Measurements from ENCODE around the gene TRIM17.

TRIM17 gene

GRCh38 chr1:228362141-228362883 is 54.3 kb downstream of the TRIM17 start:
- no peak for ATAC-seq (ENCODE audit: low read depth)
- TF ChIP-seq, protein P1, sequence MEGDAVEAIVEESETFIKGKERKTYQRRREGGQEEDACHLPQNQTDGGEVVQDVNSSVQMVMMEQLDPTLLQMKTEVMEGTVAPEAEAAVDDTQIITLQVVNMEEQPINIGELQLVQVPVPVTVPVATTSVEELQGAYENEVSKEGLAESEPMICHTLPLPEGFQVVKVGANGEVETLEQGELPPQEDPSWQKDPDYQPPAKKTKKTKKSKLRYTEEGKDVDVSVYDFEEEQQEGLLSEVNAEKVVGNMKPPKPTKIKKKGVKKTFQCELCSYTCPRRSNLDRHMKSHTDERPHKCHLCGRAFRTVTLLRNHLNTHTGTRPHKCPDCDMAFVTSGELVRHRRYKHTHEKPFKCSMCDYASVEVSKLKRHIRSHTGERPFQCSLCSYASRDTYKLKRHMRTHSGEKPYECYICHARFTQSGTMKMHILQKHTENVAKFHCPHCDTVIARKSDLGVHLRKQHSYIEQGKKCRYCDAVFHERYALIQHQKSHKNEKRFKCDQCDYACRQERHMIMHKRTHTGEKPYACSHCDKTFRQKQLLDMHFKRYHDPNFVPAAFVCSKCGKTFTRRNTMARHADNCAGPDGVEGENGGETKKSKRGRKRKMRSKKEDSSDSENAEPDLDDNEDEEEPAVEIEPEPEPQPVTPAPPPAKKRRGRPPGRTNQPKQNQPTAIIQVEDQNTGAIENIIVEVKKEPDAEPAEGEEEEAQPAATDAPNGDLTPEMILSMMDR (IDR thresholded peaks at IDR 0.05; ENCODE audit: poor library complexity, severe bottlenecking): no peak
- Histone ChIP-seq H3K27ac (ENCODE audit: poor library complexity, severe bottlenecking) (no peak overlapping the region), H3K36me3 (ENCODE audit: low read depth) (no peaks in the 10 kb centered on the region), H3K4me3 (ENCODE audit: severe bottlenecking) (no peak overlapping the region), H3K4me1 (ENCODE audit: insufficient read depth, poor library complexity, severe bottlenecking) (no peaks in the 10 kb centered on the region), H3K9me3 (ENCODE audit: severe bottlenecking) (no peaks in the 10 kb centered on the region), H3K27me3 (ENCODE audit: insufficient read depth, poor library complexity, severe bottlenecking) (no peaks in the 10 kb centered on the region)
- peak; percentile 30 for DNase-seq (ENCODE audit: low spot score)

GRCh38 chr1:228361314-228362140 is 55.1 kb downstream of the TRIM17 start:
- ATAC-seq (ENCODE audit: low read depth): no peak
- TF ChIP-seq, protein P1 (IDR thresholded peaks at IDR 0.05; ENCODE audit: poor library complexity, severe bottlenecking): no peak
- peak; percentile 52 for DNase-seq (ENCODE audit: low spot score)
- Histone ChIP-seq H3K36me3 (ENCODE audit: low read depth) (no peaks in the 10 kb centered on the region), H3K27me3 (ENCODE audit: insufficient read depth, poor library complexity, severe bottlenecking) (no peaks in the 10 kb centered on the region), H3K9me3 (ENCODE audit: severe bottlenecking) (no peaks in the 10 kb centered on the region), H3K27ac (ENCODE audit: poor library complexity, severe bottlenecking) (no peak overlapping the region), H3K4me3 (ENCODE audit: severe bottlenecking) (no peak overlapping the region), H3K4me1 (ENCODE audit: insufficient read depth, poor library complexity, severe bottlenecking) (no peaks in the 10 kb centered on the region)

DNA sequence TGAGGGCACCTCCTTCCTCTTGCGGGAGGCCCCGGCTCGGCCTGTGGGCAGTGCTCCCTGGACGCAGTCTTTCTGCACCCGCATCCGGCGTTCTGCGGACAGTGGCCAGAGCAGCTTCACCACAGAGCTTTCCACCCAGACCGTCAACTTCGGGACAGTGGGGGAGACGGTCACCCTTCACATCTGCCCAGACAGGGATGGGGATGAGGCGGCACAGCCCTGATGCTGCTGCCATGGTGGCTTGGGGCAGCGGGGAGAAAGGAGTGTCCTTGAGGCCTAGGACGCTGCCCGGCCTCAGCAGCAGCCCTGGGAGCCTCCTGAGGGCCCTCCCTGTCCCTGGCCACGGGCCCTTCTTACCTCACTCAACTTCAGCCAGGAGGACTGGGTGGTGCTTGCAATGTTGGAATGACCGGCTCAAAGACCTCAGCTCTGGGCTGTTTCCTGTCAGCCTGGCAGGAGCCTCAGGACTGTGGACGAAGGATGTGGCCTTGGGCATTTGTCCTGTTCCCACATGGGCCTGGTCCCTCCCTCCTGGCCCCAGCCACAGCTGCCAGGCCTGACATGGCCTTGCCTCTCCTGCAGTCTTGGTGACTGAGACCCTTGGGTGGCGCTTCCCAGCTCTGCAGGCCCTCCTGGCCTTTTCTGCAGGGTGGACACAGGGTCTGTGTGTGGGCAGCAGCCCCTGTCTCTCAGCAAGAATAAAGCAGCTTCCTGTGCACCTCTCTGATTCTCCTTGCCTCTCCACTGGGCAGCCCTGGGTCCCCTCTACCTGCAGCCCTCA is 55.9 kb downstream of the TRIM17 start:
- Histone ChIP-seq H3K36me3 (ENCODE audit: low read depth) (no peaks in the 10 kb centered on the region), H3K9me3 (ENCODE audit: severe bottlenecking) (no peaks in the 10 kb centered on the region), H3K27ac (ENCODE audit: poor library complexity, severe bottlenecking) (no peak overlapping the region), H3K27me3 (ENCODE audit: insufficient read depth, poor library complexity, severe bottlenecking) (no peaks in the 10 kb centered on the region), H3K4me1 (ENCODE audit: insufficient read depth, poor library complexity, severe bottlenecking) (no peaks in the 10 kb centered on the region), H3K4me3 (ENCODE audit: severe bottlenecking) (no peak overlapping the region)
- DNase-seq (ENCODE audit: low spot score) (no peak), ATAC-seq (ENCODE audit: low read depth) (no peak)
- TF ChIP-seq, protein P1 (IDR thresholded peaks at IDR 0.05; ENCODE audit: poor library complexity, severe bottlenecking): no peak

- TF ChIP-seq, protein P1 (IDR thresholded peaks at IDR 0.05; ENCODE audit: poor library complexity, severe bottlenecking): no peak
- Histone ChIP-seq H3K4me1 (ENCODE audit: insufficient read depth, poor library complexity, severe bottlenecking) (no peaks in the 10 kb centered on the region), H3K27ac (ENCODE audit: poor library complexity, severe bottlenecking) (no peak overlapping the region), H3K9me3 (ENCODE audit: severe bottlenecking) (no peaks in the 10 kb centered on the region), H3K27me3 (ENCODE audit: insufficient read depth, poor library complexity, severe bottlenecking) (no peaks in the 10 kb centered on the region), H3K36me3 (ENCODE audit: low read depth) (no peaks in the 10 kb centered on the region), H3K4me3 (ENCODE audit: severe bottlenecking) (no peak overlapping the region)
- no peak for ATAC-seq (ENCODE audit: low read depth)
- no peak for DNase-seq (ENCODE audit: low spot score)
These were observed 56.8 kb downstream of the TRIM17 start for GRCh38 chr1:228359613-228360532.

Data from RWPE2 (cell line).